ENCODE measurements around the gene FRAS1.
"Not testable (repeated sequence)": the region's sequence is repeated elsewhere in the genome, so short reads cannot be mapped to it uniquely, and the experiment has no call there.

The FRAS1 gene

GRCh38 chr4:78268597-78268996, 211.5 kb downstream of the FRAS1 start:
- DNase-seq: no peak

GRCh38 chr4:78275450-78275849, 218.3 kb downstream of the FRAS1 start:
- DNase-seq: not testable (repeated sequence)

GRCh38 chr4:78286281-78286680, 229.2 kb downstream of the FRAS1 start:
- DNase-seq: no peak

DNA sequence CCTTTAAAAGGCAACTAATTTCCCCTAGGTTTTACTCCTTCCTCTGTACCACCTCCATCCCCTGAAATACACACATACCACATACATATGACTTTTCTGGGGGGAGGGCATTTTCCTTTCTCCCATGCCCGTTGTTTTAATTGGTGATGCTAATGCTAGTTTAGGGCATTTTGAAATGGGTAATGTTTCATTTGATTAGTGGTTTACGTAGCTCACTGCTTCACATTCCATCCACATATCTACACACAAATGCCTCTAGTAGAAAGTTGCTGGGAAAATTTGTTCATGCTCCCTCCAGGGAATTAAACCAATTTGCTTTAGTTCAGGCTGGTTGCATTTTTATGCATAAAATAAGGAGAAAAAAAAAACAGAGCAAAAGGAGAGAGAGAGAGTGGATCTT, 231.2 kb downstream of the FRAS1 start:
- no peak for DNase-seq

- no peak for DNase-seq
These were observed 234.2 kb downstream of the FRAS1 start for GRCh38 chr4:78291277-78291676.

DNA sequence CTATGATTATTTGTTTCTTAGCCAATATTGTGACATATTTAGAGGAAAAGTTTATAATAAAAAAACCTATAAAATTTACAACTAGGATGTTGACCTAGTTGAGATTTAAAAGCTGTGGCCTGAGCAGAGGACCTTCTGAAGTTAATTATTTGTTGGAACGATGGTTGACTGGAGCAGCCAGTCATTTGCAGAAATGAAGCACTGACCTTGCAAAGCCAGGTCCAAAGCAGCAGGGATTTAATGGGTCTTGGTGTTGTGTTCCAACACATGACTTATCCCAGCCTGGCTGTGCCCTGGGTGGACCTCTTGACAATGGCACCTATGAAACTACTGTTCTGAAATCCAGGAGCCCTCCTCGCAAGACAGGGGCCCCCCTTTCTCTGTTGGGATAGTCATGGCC, 235.2 kb downstream of the FRAS1 start:
- no peak for DNase-seq

GRCh38 chr4:78292856-78293255, 235.7 kb downstream of the FRAS1 start:
- no peak for DNase-seq

DNA sequence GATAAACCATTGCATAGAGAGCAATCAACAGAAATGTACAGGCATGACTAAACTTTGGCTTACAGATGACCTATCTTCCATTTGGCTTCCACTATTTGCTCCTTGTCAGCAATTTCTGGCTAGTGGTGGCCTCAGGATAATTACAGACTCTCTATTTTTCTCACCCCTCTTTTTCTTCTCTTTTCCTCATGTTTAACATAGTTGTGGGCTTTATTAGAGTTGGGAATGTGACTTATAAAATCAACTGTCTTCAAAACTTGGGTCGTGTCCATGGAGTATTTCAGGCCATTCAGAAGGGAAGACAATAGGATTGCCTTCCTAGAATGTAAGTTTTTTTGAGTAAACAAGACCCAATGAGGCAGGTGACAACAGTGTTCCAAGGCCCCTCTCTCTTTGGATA, 236.2 kb downstream of the FRAS1 start:
- no peak for DNase-seq

- no peak for DNase-seq
These were observed 236.7 kb downstream of the FRAS1 start for GRCh38 chr4:78293821-78294301.

GRCh38 chr4:78296261-78296660, 239.1 kb downstream of the FRAS1 start:
- DNase-seq: no peak

GRCh38 chr4:78297116-78297800, 240.1 kb downstream of the FRAS1 start:
- no peak for DNase-seq

- DNase-seq: no peak
These were observed 241.5 kb downstream of the FRAS1 start for GRCh38 chr4:78298618-78299017.

DNA sequence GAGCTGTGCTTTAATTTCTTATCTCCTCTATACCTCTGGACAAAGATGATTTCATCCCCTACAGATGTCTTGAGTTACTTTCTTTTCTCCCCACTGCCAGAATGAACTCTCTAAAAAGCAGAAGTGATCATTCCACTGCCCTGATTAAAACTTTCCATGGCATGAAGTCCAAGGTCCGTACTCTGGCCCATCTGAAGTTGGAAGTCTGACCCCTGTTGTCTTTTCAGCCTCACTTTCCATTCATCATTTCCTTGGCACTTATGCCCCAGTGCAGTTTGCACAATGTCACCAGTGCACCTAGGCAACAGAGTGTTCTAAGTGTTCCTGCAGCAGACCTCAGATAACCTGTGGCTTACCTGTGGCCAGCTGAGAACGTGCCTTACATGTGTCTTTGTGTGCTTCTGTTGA, 242.4 kb downstream of the FRAS1 start:
- no peak for DNase-seq

DNA sequence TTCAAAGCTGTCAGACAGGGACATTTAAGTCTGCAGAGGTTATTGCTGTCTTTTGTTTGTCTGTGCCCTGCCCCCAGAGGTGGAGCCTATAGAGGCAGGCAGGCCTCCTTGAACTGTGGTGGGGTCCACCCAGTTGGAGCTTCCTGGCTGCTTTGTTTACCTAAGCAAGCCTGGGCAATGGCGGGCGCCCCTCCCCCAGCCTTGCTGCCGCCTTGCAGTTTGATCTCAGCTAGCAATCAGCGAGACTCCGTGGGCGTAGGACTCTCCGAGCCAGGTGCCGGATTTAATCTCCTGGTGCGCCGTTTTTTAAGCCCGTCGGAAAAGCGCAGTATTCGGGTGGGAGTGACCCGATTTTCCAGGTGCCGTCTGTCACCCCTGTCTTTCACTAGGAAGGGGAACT, 250.1 kb downstream of the FRAS1 start:
- DNase-seq: not testable (repeated sequence)

DNA sequence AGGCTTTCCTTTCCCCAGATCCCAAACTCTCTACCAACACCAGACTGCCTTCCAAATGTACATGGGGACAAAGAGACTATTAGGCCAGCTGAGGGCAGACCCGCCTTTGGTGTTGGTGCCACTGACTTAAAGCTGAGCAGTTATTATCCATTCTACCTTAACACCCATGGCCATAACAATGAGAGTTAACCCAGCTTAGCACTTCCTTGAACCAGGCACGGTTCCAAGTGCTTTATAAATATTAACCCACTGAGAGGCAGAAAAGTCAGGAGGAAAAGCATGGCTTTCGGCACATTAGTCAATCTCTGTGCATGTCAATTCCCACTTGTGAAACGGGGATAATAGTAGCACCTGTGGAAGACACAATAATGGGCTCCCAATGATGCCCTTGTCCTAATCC, 251.4 kb downstream of the FRAS1 start:
- DNase-seq: no peak

GRCh38 chr4:78309352-78309751, 252.2 kb downstream of the FRAS1 start:
- DNase-seq: no peak

DNA sequence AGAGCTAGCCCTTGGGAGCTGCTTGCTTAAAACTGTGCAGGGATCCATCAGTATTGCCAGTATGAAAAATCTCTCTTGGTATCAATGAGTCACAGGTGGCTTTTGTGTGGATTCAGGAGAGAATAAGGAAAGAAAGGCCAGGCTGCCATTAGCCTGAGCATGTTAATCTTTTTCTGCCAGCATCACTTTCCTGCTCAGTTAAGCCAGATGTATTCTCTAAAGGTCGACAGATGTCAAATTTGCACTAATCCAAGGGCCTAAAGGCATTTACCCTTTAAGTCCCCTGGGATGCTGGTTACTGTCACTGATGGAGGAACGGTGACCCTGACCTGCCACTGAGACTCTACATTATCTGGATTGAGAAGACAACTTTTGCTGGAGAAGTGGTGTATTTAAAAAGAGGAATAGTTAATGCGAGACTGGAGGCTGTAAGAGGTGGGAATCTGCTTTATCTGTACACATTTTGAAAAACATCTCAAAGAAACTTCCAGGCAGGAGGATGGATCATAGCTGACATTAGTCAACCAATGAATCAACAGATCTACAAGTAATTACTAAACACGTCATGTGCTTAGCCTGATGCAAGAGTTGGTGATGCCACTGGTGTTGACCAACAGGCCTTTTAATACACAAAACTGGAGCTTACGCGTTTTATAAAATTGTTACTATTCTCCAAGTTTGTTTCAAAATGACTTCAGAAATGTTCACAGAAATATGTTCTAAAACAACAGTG, 253.1 kb downstream of the FRAS1 start:
- DNase-seq: no peak

- no peak for DNase-seq
These were observed 253.6 kb downstream of the FRAS1 start for GRCh38 chr4:78310740-78311115.

DNA sequence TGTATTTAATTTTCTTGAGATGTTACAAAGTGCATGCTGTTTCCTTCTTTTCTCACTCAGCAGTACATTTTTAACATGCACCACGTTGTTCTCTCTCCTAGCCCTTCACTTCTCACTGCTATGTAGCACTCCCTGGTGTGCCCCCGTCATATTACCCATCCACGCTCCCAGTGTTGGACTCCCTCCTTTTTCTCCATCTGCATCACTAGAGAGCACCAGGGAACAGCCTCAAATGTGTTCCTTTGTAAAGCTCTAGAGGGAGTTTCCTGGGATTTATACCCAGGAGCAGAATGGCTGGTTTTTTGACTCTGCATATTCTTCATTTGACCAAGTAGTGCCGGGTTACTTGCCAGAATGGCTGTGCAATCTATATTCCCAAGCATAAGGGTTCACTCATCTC, 254.2 kb downstream of the FRAS1 start:
- no peak for DNase-seq

DNA sequence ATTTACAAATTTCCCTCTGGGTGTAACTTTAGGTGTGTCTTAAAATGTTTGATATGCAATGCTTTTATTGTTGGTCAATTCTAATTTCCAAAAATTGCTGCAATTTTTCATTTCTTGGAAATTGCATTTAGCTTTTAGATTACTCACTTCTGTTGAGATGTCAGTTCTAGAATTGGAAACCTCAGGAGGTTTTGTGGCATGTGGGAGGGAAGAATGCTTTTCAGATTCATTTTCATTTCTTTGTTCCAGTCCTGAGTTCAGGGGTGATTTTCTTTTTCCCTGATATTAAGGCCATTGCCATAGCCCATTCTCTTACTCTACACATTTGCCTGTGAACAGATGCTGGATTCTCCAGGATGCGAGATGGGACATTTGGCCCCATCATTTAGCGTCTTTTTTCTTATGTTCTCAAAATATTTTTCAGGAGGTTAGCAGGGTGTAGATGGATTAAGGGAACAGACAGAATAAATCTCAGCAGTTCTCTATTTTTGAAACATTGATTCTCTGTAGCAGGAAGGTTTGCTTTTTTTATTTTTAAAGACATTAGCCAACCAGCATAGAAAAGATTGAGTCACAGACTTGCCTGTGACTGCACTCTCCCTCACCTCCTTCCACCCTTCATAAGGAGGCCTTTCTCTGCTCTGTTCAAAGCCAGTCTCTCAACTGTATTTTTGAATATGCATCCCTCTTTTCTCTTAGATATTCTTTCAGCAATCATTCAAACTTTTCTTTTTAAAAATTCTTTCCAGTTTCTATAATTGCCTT, 256.0 kb downstream of the FRAS1 start:
- peak in 3 of 56 donors; percentile 4 to 17 (median 12) for DNase-seq

DNA sequence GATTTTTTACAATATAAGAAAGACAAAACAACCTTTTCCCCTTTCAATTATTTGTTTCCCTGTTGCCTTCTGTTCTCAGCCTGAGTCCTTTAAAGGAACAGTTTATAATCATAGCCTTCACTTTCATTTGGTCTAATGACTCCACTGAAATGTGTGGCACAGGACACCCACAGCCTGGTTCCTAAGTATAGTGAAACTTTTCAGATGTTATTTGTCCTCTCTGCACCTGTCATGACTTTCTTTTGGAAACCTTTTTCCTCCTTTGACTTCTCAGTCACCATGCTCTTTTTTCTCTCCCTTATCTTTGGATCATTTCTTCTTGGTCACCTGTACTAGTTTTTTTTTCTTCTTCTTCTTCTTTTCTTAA, 256.6 kb downstream of the FRAS1 start:
- no peak for DNase-seq

- no peak for DNase-seq
These were observed 261.0 kb downstream of the FRAS1 start for GRCh38 chr4:78318126-78318525.
